ENCODE data around the gene DGKQ. TPM values are rescaled to one million over a fixed set of nuclear protein-coding genes. Genes with fewer than 3 reads are reported as not detected.
"Not testable (repeated sequence)": the region's sequence is repeated elsewhere in the genome, so short reads cannot be mapped to it uniquely, and the experiment has no call there.

DGKQ gene
- total RNA-seq, 1 donor from 2014 or later: 10.1 TPM

DNA sequence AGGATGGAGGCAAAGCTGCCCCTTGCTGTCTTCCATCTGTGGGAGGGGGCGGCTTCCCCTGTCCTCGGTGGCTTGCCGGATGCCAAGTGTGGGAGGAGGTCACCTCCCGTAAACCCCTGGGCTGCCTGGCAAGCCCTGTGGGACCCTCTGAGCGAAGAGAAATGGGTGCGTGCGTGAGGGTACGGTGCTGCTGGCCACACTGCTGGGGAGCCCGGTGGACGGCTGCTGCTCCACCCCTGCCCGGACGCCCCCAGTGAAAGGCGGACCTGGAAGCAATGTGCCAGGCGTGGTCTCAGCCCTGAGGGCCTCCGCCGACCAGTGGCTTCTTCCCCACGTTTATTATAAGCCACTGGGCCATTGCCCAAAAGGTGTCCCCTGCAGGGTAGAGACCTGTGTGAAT is 8.9 kb upstream of the DGKQ start:
- no peak for DNase-seq (ENCODE audit: low spot score)

DNA sequence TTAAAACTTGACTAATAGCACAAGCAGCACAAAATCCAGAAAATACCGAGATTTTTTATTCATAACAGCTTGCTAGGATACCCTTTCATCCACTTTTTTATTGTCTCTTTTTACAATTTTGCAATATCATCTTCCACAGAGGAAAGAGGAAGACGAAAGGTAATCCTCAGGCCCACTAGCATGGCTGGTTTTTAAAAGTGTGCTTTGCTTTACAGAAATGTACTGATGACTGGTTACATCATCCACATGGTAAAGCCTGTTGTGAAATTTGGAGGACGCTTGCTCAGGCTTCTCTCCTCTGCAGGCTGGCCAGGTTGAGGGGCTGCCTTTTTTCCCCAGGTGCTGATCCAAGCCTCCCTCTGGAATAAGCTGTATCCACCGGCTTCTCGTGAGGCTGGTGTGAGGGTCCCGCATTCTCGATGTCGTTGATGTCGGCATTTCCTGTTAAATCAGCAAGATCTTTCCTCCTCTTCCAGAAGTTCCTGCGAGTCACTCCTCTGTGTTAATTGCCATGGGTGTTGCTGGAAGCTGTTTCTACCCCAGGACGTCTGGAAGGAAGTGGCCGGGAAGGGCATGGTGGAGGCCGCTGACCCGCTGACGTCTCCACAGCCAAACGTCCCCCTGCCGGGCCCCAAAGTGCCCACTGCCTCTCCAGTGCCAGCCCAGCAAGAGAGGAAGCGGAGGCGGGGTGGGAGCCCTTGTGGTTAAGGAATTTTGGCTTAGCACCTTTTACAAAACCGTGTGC is 5.8 kb upstream of the DGKQ start:
- no peak for DNase-seq (ENCODE audit: low spot score)

DNA sequence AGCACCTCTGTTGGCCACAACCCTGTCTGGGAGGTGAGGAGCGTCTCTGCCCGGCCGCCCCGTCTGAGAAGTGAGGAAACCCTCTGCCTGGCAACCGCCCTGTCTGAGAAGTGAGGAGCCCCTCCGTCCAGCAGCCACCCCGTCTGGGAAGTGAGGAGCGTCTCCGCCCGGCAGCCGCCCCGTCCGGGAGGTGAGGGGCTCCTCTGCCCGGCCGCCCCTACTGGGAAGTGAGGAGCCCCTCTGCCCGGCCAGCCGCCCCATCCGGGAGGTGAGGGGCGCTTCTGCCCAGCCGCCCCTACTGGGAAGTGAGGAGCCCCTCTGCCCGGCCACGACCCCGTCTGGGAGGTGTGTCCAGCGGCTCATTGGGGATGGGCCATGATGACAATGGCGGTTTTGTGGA is 2.6 kb upstream of the DGKQ start:
- not testable (repeated sequence) for DNase-seq (ENCODE audit: low spot score)

DNA sequence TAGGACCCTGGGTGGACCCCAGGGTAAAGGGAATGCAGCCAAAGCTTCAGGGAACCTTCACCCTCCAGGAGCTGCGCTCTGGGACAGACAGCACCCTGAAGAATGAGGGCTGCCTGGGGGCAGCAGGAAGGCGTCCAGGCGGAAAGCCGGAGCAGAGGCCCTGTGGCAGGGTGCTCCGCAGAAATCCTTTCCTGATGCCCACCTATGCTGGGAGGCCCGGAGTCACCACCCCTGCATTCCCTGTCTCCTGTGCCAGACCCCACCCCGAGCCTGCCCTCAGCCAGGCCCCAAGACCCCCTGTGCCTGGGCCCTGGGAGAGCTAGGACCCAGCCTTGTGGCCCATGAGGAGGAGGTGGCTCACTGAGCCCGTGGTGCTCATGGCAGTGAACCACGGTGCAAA is 1.3 kb upstream of the DGKQ start:
- DNase-seq (ENCODE audit: low spot score): no peak

DNA sequence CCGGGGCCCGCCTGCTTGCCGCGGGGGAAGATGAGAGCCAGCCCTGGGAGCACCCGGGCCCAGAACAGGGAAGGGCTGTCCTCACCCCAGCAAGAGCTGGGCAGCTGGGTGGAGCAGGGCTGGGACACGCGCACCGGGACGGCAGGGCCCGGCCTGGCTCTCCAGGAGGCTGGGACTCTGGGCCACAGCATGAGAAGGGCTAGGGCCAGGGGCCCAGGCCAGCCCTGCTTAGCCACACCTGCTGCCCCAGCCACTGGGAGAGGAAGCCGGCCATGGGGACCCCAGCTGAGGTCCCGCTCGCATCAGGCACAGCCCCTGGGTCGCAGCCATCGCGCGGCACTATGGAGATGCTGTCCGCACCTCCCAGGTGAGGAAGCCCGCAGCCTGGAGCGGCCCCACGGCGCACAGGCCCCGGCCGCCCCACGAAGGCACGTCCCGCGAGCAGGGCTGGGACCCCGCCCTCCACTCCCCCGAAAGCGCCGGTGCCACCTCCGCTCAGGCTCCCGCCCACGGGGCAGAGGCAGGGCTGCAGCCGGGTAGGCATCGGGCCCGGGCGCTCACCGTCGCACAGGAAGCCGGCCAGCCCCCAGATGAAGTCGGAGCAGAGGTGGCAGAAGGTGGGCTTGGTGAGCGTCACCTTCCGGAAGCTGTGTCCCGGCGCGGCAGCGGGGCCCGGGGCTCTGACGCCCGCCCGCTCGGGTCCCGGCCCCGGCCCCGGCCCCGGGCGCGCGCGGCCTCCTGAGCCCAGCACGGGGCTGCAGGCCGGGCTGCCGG is 531 bp downstream of the DGKQ start:
- no peak for DNase-seq (ENCODE audit: low spot score)

DNA sequence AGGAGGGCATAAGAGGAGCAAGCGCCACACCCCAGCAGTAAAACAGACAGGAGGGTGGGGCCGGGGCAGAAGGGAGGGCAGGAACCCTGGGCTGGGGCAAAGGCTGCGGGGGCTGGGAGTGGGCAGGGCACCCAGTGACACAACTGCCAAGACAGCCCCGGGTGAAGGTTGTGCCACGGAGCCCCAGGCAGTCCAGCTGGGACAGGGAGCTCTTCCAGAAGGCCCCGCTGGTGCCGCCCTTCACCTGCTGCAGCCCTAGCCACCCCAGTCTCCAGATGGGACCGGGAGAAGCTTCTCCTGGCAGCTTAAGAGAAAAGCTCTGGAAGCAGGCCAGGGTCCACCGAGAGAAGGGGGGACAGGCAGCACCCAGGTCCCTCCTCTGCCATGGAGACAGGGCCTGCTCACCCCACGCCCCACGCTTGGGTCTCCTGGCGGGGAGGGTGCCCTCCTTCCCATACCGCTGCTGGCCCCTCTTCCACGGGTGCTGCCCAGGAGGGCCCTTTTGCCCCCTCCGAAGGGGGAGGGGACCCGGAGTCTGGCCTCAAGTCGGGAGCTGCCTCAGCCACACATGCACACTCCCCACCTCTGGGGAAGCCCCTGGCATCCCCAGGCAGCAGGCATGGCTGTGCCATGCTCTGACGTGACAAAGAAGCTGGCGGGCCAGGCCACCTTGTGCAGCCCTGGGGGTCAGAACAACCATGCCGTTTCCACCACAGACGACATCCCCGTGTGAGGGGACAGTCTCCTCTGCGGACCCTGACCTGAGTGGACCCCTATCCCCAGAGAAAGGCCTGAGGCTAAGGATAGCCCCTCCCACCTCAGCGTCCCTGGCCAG is 1.5 kb downstream of the DGKQ start:
- no peak for DNase-seq (ENCODE audit: low spot score)

DNA sequence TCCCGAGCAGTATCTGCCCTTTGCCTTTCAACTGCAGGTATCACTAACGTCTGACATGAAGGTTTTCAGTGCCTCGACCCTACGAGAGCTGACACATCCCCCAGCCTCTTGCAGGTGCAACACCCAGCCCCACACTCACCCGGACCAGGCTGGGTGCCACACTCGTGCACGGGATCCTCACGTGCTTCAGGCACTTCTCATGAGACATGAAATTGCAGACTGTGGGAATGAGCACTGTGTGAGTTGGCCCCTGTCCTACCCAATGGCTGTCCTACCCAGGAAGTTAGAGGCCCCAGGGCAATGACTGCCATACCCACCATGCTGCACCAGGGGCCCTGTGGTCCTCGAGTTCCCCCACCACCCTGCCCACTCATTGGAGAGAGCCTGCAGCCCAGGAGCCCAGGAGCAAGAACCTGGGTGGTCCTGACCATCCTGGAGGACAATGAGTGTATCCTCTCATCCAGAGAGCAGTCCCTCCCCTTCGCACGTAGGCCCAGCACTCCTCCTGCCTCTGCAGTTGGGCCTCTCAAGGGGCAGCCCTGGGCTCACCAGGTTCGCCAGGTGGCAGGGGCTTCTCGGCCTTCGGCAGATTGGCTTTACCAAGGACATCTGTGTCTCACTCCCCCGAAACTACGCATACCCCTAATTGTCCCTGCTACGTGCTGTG is 2.4 kb downstream of the DGKQ start:
- no peak for DNase-seq (ENCODE audit: low spot score)

DNA sequence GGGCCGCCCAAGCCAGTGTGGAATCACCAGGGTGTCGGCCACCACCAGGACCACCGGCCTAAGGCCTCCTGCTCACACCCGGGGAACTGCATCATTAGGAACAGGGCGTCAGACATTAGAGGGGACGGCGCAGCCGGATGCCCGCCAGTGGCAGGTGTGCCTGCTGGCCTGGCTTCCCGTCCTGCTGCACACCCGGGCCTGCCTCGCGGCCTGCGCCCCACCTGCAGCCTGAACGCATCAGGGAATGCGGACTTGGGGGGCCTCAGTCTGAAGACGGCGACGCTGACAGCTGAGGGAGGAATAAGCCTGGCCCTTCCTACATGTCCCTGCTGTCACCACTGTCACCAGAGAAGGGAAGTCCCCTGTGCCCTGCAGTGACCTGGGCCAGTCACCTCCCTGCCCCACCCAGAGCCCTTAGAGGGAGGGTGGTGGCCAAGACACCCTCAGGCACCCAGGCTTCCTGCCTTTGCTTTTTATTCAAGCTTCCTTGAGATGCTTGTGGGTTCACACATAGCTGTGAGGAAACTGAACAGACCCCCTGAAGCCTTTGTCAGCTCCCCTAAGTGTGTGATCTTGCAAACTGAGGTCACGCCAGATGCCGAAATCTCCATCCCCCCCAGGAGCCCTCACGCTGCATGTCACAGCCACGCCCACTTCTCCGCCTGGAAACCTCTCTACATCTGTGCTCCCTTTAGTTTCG is 3.2 kb downstream of the DGKQ start:
- DNase-seq (ENCODE audit: low spot score): no peak

DNA sequence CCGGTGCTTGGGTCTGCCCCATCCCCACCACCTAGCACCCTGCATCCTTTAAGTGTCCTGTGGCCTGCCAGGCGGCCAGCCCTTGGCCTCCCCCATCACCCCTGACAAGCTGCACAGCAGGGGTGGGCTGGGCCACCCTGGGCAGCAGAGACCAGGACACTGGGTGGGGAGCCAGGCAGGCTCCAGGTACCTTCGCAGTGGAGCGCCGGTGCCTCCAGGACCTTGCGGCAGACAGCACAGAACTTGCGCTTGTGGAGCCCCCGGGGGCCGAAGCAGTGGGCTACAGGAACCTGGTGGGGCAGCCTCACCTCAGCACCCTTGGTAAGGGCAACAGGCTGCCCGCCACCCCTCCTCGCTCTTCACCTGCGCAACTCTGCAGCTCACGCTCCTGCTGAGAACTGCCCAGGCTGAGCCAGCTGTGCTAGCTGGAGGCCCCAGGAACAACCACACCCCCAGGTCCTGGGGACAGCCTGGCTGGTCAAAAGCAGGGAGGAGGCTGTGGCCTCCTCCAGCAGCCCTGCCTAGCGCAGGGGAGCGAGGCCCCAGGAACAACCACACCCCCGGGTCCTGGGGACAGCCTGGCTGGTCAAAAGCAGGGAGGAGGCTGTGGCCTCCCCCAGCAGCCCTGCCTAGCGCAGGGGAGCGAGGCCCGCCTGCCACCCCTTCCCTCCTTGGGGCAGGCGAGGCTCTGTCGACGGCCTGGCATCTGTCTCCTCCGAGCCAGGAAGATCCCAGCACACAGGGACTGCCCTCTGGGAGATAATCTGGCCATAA is 4.6 kb downstream of the DGKQ start:
- DNase-seq (ENCODE audit: low spot score): no peak

DNA sequence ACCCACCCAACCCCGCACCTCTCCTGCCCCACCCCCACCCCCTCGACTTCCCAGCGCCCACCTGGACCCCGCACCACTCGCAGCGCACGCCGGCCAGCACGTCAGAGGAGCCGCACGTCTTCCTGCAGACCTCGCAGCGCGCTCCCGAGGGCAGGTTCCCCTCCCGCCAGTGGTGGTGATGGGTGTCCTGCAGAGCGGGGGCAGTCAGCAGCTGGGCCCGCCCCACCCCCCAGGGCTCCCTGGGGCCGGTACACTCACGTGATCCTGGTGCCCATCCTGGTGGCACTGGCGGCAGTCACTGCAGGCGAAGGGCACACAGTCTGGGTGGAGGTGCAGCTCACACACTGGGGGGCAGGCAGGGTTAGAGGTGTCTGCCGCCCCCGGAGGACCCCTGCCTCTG is 5.1 kb downstream of the DGKQ start:
- no peak for DNase-seq (ENCODE audit: low spot score)

DNA sequence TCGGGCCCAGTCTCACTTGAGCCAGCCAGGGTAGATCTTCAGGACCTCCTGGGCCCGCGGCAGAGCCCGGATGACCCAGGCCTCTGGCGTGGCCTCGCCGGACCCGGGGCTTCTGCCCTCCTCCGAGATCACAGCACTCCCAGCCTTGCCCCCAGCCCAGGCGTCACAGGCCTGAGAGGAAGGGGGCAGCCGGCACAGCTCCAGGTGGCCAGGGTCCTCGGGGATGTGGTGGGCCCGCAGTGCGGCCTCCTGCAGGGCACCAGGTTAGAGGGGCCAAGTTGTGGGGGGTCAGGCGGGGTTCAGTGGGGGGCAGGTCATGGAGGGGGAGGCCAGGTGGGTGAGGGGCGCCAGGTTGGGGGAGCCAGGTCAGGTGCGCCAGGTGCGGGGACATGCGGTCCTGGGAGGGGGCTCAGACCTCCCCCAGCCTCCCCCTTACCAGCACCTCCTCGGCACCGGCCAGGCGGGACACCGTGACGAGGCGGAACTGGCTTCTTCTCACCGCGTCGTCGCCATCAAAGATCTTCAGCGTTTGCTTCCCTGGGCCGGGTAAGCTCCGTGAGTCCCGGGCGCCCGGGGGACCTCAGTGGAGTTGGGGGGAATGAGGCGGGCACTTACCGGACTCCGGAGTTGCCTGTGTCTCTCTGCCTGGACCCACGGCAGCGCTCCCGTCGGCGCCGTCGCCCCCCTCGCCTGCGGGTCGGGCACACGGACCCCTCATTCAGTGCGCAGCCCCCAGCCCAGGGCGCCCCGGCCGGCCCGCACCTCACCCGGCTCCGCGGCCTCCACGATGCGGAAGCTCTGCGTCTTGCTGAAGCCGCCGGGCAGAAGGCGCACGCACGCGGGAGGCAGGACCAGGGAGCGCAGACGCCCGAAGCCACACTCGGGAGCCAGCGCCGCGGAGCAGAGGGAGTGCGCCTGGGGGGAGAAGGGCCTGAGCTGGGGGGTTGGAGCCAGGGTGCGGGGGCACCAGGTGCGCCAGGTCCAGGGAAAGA is 6.0 kb downstream of the DGKQ start:
- DNase-seq (ENCODE audit: low spot score): no peak

DNA sequence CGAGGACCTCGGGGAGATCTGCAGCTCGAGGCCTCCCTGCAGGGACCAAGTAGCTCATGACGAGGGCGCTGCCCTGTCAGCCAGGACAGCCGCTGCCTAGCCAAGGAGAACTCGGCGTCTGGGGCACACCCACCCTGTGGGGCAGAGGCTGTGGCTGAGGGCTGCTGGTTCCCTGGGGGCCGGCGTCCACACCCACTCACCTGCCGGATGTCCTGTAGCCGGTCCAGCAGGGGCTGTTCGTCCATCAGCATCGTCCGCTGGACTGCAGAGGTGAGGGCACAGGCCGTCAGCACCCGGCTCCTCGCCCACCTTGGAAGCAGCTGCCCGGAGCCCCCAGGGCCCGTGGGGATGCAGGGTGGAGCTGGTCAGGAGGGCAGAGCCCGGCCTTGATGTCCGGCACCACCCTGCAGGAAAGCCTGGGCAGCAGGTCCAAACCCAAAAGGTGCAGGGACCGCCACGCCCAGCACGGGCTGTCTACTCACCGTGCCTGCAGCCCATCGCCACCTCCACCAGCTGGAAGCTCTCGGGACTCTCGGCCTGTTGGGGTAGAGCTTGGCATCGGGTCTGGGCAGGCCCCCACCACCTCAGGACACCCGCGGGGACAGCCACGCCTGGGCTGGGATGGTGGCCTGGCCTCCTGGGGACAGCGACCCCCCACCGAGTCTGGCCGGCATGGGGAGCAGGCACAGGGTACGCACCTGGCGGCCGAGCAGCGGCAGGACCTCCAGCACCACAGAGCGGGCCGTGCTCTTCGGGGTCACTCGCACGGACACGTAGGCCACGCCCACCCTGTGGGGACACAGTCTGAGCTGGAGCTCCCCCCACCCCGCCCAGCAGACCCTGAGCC is 6.9 kb downstream of the DGKQ start:
- DNase-seq (ENCODE audit: low spot score): no peak

DNA sequence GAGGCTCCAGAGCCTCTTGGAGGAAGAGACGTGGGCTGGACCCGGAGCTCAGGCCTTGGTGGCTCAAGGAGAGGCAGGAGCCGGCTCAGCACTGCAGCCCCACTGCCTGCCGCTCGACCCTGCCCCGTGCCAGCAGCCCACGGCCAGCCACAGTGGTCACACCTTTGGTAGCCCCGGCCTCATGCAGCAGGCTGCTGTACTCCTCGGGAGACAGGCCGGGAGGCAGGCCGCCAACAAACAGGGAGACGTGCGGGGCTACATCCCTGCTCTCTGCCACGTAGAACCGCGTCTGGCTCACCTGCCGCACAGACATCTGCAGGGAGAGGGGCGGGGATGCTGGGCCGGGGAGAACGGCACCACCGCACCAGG is 7.6 kb downstream of the DGKQ start:
- no peak for DNase-seq (ENCODE audit: low spot score)

DNA sequence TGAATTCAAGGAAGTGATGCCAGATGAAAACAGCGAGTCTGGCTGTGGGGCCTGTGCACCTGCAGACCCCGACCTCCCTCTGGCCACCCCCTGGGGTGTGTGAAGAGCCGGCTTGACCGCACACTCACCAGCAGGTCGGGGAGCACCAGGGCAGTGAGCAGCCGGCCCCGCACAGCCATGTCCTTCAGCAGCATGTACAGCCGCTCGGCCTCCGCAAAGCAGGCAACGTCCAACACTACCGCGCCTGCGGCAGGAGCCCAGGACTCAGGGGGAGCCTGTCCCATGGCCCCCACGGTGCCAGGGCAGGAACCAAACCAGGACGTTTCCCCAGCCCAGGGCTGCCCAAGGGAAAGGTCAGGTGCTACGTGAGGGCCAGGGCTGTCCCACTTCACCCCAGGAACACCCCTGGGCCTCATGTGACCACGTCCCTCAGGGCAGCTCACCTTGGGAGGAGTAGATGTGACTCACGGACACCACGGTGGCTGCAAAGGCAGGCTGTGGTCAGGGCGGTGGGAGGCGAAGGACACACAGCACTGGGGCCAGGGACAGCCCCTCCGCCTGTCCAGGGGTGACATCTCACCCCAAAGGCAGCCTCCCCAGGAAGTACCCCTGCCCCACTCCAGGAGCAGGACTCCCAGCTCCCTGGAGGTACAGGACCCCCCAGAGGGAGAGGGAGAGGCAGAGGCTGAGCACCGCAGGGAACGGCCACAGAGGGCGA is 8.2 kb downstream of the DGKQ start:
- no peak for DNase-seq (ENCODE audit: low spot score)

DNA sequence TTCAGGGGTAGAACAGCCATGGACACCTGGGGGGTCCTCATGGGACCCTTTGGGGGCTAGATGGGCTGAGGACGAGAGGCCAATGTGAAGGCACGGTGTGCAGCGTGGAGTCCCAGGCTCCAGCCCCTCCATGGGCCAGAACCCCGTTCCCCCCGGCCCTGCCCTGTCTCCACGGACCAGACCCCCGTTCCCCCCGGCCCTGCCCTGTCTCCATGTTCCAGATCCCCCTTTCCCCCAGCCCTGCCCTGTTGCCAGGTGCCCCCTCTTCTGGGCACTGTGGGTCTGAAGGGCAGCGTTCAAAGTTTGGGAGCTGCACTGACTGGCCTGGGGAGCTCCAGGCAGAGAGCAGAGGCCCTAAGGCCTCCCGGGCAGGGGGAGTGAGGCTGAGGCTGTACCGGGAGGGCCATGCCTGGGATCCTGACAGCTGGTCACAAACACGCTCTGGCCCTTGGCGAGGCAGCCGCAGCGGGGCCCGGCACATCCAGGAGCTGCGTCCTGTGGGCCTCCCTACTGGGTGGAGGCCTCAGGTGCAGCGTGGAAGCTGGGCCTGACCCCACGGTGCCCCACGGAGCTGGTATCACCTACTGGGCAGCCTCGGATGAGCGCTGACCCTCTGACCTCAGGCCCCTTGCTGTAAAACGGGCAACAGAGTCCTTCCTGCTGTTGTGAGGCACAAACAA is 8.9 kb downstream of the DGKQ start:
- DNase-seq (ENCODE audit: low spot score): no peak
